Naive thymus-derived CD4-positive, alpha-beta T cell (primary cell): ENCODE measurements around the gene FIGNL2. TPM values are rescaled to one million over a fixed set of nuclear protein-coding genes. Genes with fewer than 3 reads are reported as not detected.

Source experiments
- ATAC-seq: fragments of 150-1000 bp; cut with Tn5 transposase; 2 replicates; pipeline ENCODE4 v1.10.0; 2021; ENCODE audit warnings: mild to moderate bottlenecking, moderate library complexity
- CTCF ChIA-PET: fragments of 350-600 bp; sonication (Branson Sonifier 250); formaldehyde crosslinking; loops from one replicate; lab custom pipeline; 2021; ENCODE audit warnings: antibody characterized with exemption; lab: Charles Lee
- POLR2A ChIA-PET: fragments of 350-600 bp; sonication (Branson Sonifier 250); formaldehyde crosslinking; loops from one replicate; lab custom pipeline; 2021; ENCODE audit warnings: antibody characterized with exemption, inconsistent platforms; lab: Charles Lee
- DNase-seq, 9 donors: peaks; one replicate each; pipeline versions ENCODE4 v3.0.0 to v3.0.0-alpha.2; 2020 to 2022; ENCODE audit warnings: mixed read lengths in 1 of 9
- H3K27ac ChIP-seq: one replicate; pipeline ENCODE4 v1.7.0; 2013; ENCODE audit warnings: mild to moderate bottlenecking, low read depth, low read length, moderate library complexity
- H3K27me3 ChIP-seq, 2 donors: one replicate each; pipeline ENCODE4 v1.7.0; 2013; ENCODE audit warnings: low read length in 2 of 2, mild to moderate bottlenecking in 2 of 2, moderate library complexity in 2 of 2; ENCODE audit not compliant: control insufficient read depth in 2 of 2, insufficient read depth in 2 of 2
- H3K36me3 ChIP-seq, 3 experiments: 1 replicate in 2 of 3; 2 replicates in 1 of 3; pipeline ENCODE4 v1.7.0; 2013; ENCODE audit warnings: low read length in 3 of 3, mild to moderate bottlenecking in 3 of 3, moderate library complexity in 1 of 3; ENCODE audit not compliant: insufficient read depth in 3 of 3, control insufficient read depth in 2 of 3
- H3K4me1 ChIP-seq, 2 donors: one replicate each; pipeline ENCODE4 v1.7.0; 2013; ENCODE audit warnings: low read length in 2 of 2, mild to moderate bottlenecking in 2 of 2, moderate library complexity in 1 of 2; ENCODE audit not compliant: control insufficient read depth in 2 of 2, insufficient read depth in 2 of 2
- H3K4me3 ChIP-seq: 2 replicates; pipeline ENCODE4 v1.7.0; 2013; ENCODE audit warnings: mild to moderate bottlenecking, low read length
- H3K9me3 ChIP-seq, 3 experiments: 1 replicate in 2 of 3; 2 replicates in 1 of 3; pipeline ENCODE4 v1.7.0; 2013; ENCODE audit warnings: low read length in 3 of 3; ENCODE audit not compliant: control insufficient read depth in 2 of 3
- H3K27ac Mint-ChIP-seq, 9 donors: one replicate each; pipeline ENCODE4 v1.8.0; 2020 to 2022; ENCODE audit warnings: mixed read lengths in 9 of 9, mild to moderate bottlenecking in 8 of 9, moderate library complexity in 5 of 9, inconsistent platforms in 2 of 9
- H3K27me3 Mint-ChIP-seq, 5 donors: one replicate each; pipeline ENCODE4 v1.8.0; 2021 to 2022; ENCODE audit warnings: mixed read lengths in 5 of 5, mild to moderate bottlenecking in 1 of 5
- H3K36me3 Mint-ChIP-seq, 5 donors: one replicate each; pipeline ENCODE4 v1.8.0; 2020 to 2022; ENCODE audit warnings: mixed read lengths in 5 of 5, mild to moderate bottlenecking in 3 of 5, inconsistent platforms in 1 of 5
- H3K4me1 Mint-ChIP-seq, 7 donors: one replicate each; pipeline ENCODE4 v1.8.0; 2020 to 2022; ENCODE audit warnings: mixed read lengths in 7 of 7, mild to moderate bottlenecking in 3 of 7, inconsistent platforms in 1 of 7
- H3K4me3 Mint-ChIP-seq, 10 donors: one replicate each; pipeline ENCODE4 v1.8.0; 2020 to 2022; ENCODE audit warnings: mild to moderate bottlenecking in 10 of 10, mixed read lengths in 10 of 10, moderate library complexity in 6 of 10, inconsistent platforms in 2 of 10
- H3K9me3 Mint-ChIP-seq, 11 donors: one replicate each; pipeline ENCODE4 v1.8.0; 2020 to 2022; ENCODE audit warnings: mixed read lengths in 11 of 11, mild to moderate bottlenecking in 4 of 11, inconsistent platforms in 1 of 11, moderate library complexity in 1 of 11
- intact Hi-C, 2 donors: fragments of 100-400 bp; cut with micrococcal nuclease; formaldehyde crosslinking; loops; one replicate each; pipeline ENCODE4 v1.15.1; 2023
- polyA plus RNA-seq, 2 donors: library from polyadenylated mRNA; unstranded; fragments of 300-500 nt; fragmentation: Illumina TruSeq; gene quantifications; one replicate each; pipeline ENCODE4 v1.2.3, GENCODE V29; 2021
- total RNA-seq, 6 experiments: library from RNA in 5 of 6; stranded (reverse) in 5 of 6; gene quantifications; 1 replicate in 5 of 6; 2 replicates in 1 of 6; pipeline ENCODE4 v1.2.3 and lab custom pipeline; 2021 to 2026

The FIGNL2 gene
- 1 to 10 TPM in 4 of 5 experiments, under 1 TPM in 1; 0.22 to 2.1 (median 1.5) TPM for total RNA-seq
- polyA plus RNA-seq: under 1 TPM in 1 of 2 donors, not detected in 1; 0.07 TPM
- 2.4 reads per million, percentile 12 among the genes with 10 or more reads in this experiment for total RNA-seq (lab: John Stamatoyannopoulos, UW)

GRCh38 chr12:51848326-51848727 lies at the start of gene FIGNL2:
Gene FIGNL2 (minus strand): TSS chr12:51848718. CDS start chr12:51822413, 26,305 bp downstream.
- Histone ChIP-seq H3K4me3 (no peak within 1 kb of the TSS), H3K27me3 (peaks cover 3 to 24% of the 10 kb centered on the region in 2 donors), H3K4me1 (peaks cover 0 to 9% of the 10 kb centered on the region in 2 donors), H3K36me3 (no peaks in the 10 kb centered on the region), H3K27ac (no peak within 1 kb of the TSS), H3K9me3 (no peaks in the 10 kb centered on the region)
- H3K36me3 Mint-ChIP-seq: peaks cover 0 to 3% (median 0%) of the 10 kb centered on the region in 5 donors
- H3K4me3 Mint-ChIP-seq: peak within 1 kb of the TSS; percentile 14 to 84 (median 72)
- H3K27me3 Mint-ChIP-seq: peaks cover 25 to 76% (median 34%) of the 10 kb centered on the region in 5 donors
- POLR2A ChIA-PET: no interaction called here
- H3K4me1 Mint-ChIP-seq: peaks cover 11 to 36% (median 34%) of the 10 kb centered on the region in 7 donors
- intact Hi-C loops: no loop called here
- ATAC-seq: no peak
- no peak within 1 kb of the TSS for H3K27ac Mint-ChIP-seq
- peaks cover 0 to 2% (median 0%) of the 10 kb centered on the region in 11 donors for H3K9me3 Mint-ChIP-seq
- DNase-seq: no peak
- CTCF ChIA-PET: no interaction called here

DNA sequence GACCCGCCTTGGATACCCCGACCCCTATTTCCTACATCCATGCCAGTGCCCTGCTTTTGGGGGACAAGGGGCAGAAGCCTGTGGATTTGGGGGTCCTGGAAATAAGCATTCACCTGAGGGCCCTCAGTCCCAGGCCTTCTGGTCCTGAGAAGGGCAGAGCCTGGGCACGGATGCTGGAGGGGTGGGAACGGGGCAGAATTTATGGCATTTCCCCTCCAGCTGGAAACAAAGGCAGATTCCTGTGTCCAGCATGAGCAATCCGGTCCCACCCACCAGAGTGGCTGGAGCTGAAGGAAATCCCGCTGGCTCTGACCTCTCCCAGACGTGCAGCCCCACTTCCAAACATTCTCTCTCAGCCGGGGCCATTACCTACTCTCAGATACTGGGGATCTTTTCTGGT lies 48.7 kb upstream of the FIGNL2 start:
- Mint-ChIP-seq H3K36me3 (no peaks in the 10 kb centered on the region), H3K4me3 (no peak overlapping the region), H3K27me3 (peaks cover 0 to 14% (median 4%) of the 10 kb centered on the region in 5 donors), H3K27ac (no peak overlapping the region), H3K4me1 (peaks cover 0 to 2% (median 0%) of the 10 kb centered on the region in 7 donors), H3K9me3 (no peaks in the 10 kb centered on the region)
- Histone ChIP-seq H3K27ac (no peak overlapping the region), H3K9me3 (no peaks in the 10 kb centered on the region), H3K4me3 (no peak overlapping the region), H3K36me3 (no peaks in the 10 kb centered on the region), H3K27me3 (no peaks in the 10 kb centered on the region), H3K4me1 (no peaks in the 10 kb centered on the region)
- ChIA-PET CTCF (interaction anchor here (0.9 kb wide), 1 partner anchor 21 kb away, joined by 3 read pairs; no protein-coding TSS in a partner anchor), POLR2A (no interaction called here)
- DNase-seq (no peak), ATAC-seq (no peak)
- intact Hi-C loops: no loop called here

- no peaks in the 10 kb centered on the region for H3K9me3 ChIP-seq
- H3K4me3 Mint-ChIP-seq: no peak overlapping the region
- H3K27me3 Mint-ChIP-seq: peaks cover 0 to 10% (median 4%) of the 10 kb centered on the region in 5 donors
- H3K27me3 ChIP-seq: peaks cover 0 to 3% of the 10 kb centered on the region in 2 donors
- H3K36me3 Mint-ChIP-seq: no peaks in the 10 kb centered on the region
- DNase-seq (no peak), ATAC-seq (peak; percentile 20)
- no peak overlapping the region for H3K27ac ChIP-seq
- POLR2A ChIA-PET: no interaction called here
- intact Hi-C loops: no loop called here
- H3K9me3 Mint-ChIP-seq: no peaks in the 10 kb centered on the region
- no peaks in the 10 kb centered on the region for H3K4me1 ChIP-seq
- no peak overlapping the region for H3K4me3 ChIP-seq
- no peaks in the 10 kb centered on the region for H3K4me1 Mint-ChIP-seq
- H3K27ac Mint-ChIP-seq: no peak overlapping the region
- H3K36me3 ChIP-seq: no peaks in the 10 kb centered on the region
- CTCF ChIA-PET: no interaction called here
These were observed 47.7 kb upstream of the FIGNL2 start for GRCh38 chr12:51896236-51896635.

GRCh38 chr12:51895378-51896135 lies 47.0 kb upstream of the FIGNL2 start:
- DNase-seq: no peak
- POLR2A ChIA-PET: no interaction called here
- Mint-ChIP-seq H3K36me3 (no peaks in the 10 kb centered on the region), H3K27ac (no peak overlapping the region), H3K27me3 (peaks cover 0 to 10% (median 4%) of the 10 kb centered on the region in 5 donors), H3K4me3 (no peak overlapping the region), H3K4me1 (no peaks in the 10 kb centered on the region), H3K9me3 (no peaks in the 10 kb centered on the region)
- Histone ChIP-seq H3K36me3 (no peaks in the 10 kb centered on the region), H3K9me3 (no peaks in the 10 kb centered on the region), H3K4me3 (no peak overlapping the region), H3K4me1 (no peaks in the 10 kb centered on the region), H3K27me3 (peaks cover 0 to 3% of the 10 kb centered on the region in 2 donors), H3K27ac (no peak overlapping the region)
- CTCF ChIA-PET: no interaction called here
- intact Hi-C loops: no loop called here
- no peak for ATAC-seq

GRCh38 chr12:51893786-51894185 lies 45.3 kb upstream of the FIGNL2 start:
- no peaks in the 10 kb centered on the region for H3K9me3 ChIP-seq
- no peak overlapping the region for H3K4me3 ChIP-seq
- no peak overlapping the region for H3K27ac ChIP-seq
- no peaks in the 10 kb centered on the region for H3K36me3 ChIP-seq
- ChIA-PET CTCF (interaction anchor here (0.6 to 1.2 kb wide), 3 partner anchors 10 to 1000 kb away, joined by 3 to 4 read pairs (median 3); no protein-coding TSS in a partner anchor), POLR2A (no interaction called here)
- ATAC-seq (no peak), DNase-seq (no peak)
- Mint-ChIP-seq H3K4me3 (no peak overlapping the region), H3K4me1 (no peaks in the 10 kb centered on the region), H3K27me3 (peaks cover 0 to 10% (median 4%) of the 10 kb centered on the region in 5 donors), H3K27ac (no peak overlapping the region), H3K36me3 (no peaks in the 10 kb centered on the region), H3K9me3 (no peaks in the 10 kb centered on the region)
- no peaks in the 10 kb centered on the region for H3K4me1 ChIP-seq
- peaks cover 0 to 3% of the 10 kb centered on the region in 2 donors for H3K27me3 ChIP-seq
- intact Hi-C loops: no loop called here

GRCh38 chr12:51891843-51892242 lies 43.3 kb upstream of the FIGNL2 start:
- no peak for ATAC-seq
- no peaks in the 10 kb centered on the region for H3K36me3 ChIP-seq
- H3K9me3 ChIP-seq: no peaks in the 10 kb centered on the region
- H3K27me3 ChIP-seq: peaks cover 0 to 3% of the 10 kb centered on the region in 2 donors
- POLR2A ChIA-PET: no interaction called here
- CTCF ChIA-PET: no interaction called here
- H3K27ac ChIP-seq: no peak overlapping the region
- Mint-ChIP-seq H3K9me3 (no peaks in the 10 kb centered on the region), H3K27me3 (peaks cover 0 to 6% (median 0%) of the 10 kb centered on the region in 5 donors), H3K36me3 (no peaks in the 10 kb centered on the region), H3K4me1 (peaks cover 0 to under 1% (median 0%) of the 10 kb centered on the region in 7 donors), H3K27ac (no peak overlapping the region), H3K4me3 (no peak overlapping the region)
- H3K4me3 ChIP-seq: no peak overlapping the region
- DNase-seq: no peak
- H3K4me1 ChIP-seq: no peaks in the 10 kb centered on the region
- intact Hi-C loops: loop anchor here in 1 of 2 donors (1.0 kb wide), 1 partner anchor 88 kb away; no protein-coding TSS in a partner anchor
